ENCODE data around the gene ZFP92. TPM values are rescaled to one million over a fixed set of nuclear protein-coding genes. Genes with fewer than 3 reads are reported as not detected.

ZFP92 gene
- total RNA-seq, 1 experiment from 2014 or later: not detected

DNA sequence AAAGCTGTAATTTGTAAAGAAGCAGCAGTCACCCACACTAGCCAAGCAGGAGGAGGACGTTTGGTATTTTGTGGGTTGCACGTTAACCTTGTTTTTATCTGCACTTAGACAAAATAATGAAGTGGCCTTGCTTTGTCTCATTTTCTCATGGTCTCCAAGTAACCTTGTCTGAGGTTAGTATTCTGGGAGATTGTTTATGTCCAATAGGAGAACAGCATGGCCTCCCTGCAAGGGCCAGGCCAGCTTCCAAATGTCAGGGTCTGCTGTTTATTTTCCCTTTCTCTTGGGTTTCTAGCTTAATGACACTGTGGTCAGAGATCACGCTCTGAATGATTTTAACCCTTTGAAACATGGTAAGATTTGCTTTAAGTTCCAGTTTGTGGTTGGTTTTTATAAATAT, 40.0 kb upstream of the ZFP92 start:
- Histone ChIP-seq H3K4me2 (no peak overlapping the region), H3K9me3 (ENCODE audit: insufficient read depth, low read depth) (no peaks in the 10 kb centered on the region), H4K20me1 (ENCODE audit: insufficient read depth) (no peaks in the 10 kb centered on the region), H3K4me1 (replicated peaks; ENCODE audit: insufficient read depth) (no peaks in the 10 kb centered on the region), H3K27me3 (ENCODE audit: insufficient read depth, low read depth) (peaks cover 60% of the 10 kb centered on the region), H3K79me2 (ENCODE audit: low read depth) (no peaks in the 10 kb centered on the region), H3K27ac (no peak overlapping the region), H3K9me2 (ENCODE audit: insufficient read depth) (no peaks in the 10 kb centered on the region), H2AFZ (no peak overlapping the region), H3K4me3 (no peak overlapping the region), H3K36me3 (ENCODE audit: low read depth) (no peaks in the 10 kb centered on the region), H3F3A (ENCODE audit: insufficient read depth, low read depth) (no peaks in the 10 kb centered on the region)
- no peak for DNase-seq
- no peak for TF ChIP-seq EZH2 (IDR thresholded peaks at IDR 0.05; ENCODE audit: low read depth)
- TF ChIP-seq, protein P1, sequence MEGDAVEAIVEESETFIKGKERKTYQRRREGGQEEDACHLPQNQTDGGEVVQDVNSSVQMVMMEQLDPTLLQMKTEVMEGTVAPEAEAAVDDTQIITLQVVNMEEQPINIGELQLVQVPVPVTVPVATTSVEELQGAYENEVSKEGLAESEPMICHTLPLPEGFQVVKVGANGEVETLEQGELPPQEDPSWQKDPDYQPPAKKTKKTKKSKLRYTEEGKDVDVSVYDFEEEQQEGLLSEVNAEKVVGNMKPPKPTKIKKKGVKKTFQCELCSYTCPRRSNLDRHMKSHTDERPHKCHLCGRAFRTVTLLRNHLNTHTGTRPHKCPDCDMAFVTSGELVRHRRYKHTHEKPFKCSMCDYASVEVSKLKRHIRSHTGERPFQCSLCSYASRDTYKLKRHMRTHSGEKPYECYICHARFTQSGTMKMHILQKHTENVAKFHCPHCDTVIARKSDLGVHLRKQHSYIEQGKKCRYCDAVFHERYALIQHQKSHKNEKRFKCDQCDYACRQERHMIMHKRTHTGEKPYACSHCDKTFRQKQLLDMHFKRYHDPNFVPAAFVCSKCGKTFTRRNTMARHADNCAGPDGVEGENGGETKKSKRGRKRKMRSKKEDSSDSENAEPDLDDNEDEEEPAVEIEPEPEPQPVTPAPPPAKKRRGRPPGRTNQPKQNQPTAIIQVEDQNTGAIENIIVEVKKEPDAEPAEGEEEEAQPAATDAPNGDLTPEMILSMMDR (conservative IDR thresholded peaks at IDR 0.05): no peak
- BruUV-seq (replicated peaks): no TSS peak
- POLR2A ChIA-PET (ENCODE audit: unreplicated experiment): no interaction called here
- CTCF ChIA-PET: no interaction called here
- intact Hi-C loops (cut with micrococcal nuclease; ENCODE audit: unreplicated experiment): no loop called here

DNA sequence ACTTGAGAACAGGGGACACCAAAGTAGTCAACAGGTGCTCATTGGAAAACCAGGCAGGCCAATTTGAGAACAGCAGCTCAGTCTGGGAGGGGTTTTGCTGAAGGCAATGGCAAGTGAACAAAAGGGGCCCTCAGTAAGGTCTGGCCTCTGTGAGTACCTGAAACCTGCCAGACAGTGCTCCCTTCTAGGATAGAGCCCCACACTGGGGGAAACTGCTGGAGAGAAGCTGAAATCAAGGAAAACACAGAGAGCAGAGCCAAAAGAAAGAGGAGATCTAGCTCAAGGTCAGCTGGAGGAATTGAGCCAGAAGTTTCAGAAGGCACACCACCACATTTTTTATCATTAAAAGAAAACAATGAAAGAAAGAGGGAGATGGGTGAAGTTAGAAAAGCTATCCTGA, 38.3 kb upstream of the ZFP92 start:
- no peaks in the 10 kb centered on the region for H3K36me3 ChIP-seq (ENCODE audit: low read depth)
- no TSS peak for BruUV-seq (replicated peaks)
- H3F3A ChIP-seq (ENCODE audit: insufficient read depth, low read depth): no peaks in the 10 kb centered on the region
- no peaks in the 10 kb centered on the region for H3K79me2 ChIP-seq (ENCODE audit: low read depth)
- DNase-seq: no peak
- H3K4me2 ChIP-seq: no peak overlapping the region
- CTCF ChIA-PET: no interaction called here
- no peaks in the 10 kb centered on the region for H3K9me3 ChIP-seq (ENCODE audit: insufficient read depth, low read depth)
- POLR2A ChIA-PET (ENCODE audit: unreplicated experiment): no interaction called here
- H4K20me1 ChIP-seq (ENCODE audit: insufficient read depth): no peaks in the 10 kb centered on the region
- no peak overlapping the region for H3K4me3 ChIP-seq
- no peak overlapping the region for H3K27ac ChIP-seq
- intact Hi-C loops (cut with micrococcal nuclease; ENCODE audit: unreplicated experiment): no loop called here
- no peaks in the 10 kb centered on the region for H3K4me1 ChIP-seq (replicated peaks; ENCODE audit: insufficient read depth)
- no peaks in the 10 kb centered on the region for H3K9me2 ChIP-seq (ENCODE audit: insufficient read depth)
- no peak for TF ChIP-seq EZH2 (IDR thresholded peaks at IDR 0.05; ENCODE audit: low read depth)
- TF ChIP-seq, protein P1 (conservative IDR thresholded peaks at IDR 0.05): no peak
- H2AFZ ChIP-seq: no peak overlapping the region
- peaks cover 70% of the 10 kb centered on the region for H3K27me3 ChIP-seq (ENCODE audit: insufficient read depth, low read depth)

DNA sequence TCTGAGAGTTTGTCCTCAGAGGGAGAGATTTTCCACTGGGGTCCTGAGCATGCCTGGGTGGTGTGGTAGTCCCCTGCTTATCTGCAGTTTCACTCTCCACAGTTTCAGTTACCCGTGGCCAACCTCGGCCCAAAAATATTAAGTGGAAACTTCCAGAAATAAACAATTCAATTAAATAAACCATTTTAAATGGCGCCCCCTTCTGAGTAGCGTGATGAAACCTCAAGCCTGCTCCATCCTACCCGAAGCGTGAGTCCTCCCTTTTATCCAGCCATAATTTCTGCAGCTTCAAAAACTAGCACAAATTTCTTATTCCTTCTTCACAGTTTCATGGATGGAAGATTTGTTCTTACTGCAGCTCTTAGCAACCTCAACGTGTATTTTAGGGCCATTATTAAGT, 36.8 kb upstream of the ZFP92 start:
- Histone ChIP-seq H3F3A (ENCODE audit: insufficient read depth, low read depth) (no peaks in the 10 kb centered on the region), H3K9me2 (ENCODE audit: insufficient read depth) (no peaks in the 10 kb centered on the region), H4K20me1 (ENCODE audit: insufficient read depth) (no peaks in the 10 kb centered on the region), H3K27me3 (ENCODE audit: insufficient read depth, low read depth) (peaks cover 80% of the 10 kb centered on the region), H3K4me2 (no peak overlapping the region), H3K79me2 (ENCODE audit: low read depth) (no peaks in the 10 kb centered on the region), H3K27ac (no peak overlapping the region), H3K36me3 (ENCODE audit: low read depth) (no peaks in the 10 kb centered on the region), H3K4me1 (replicated peaks; ENCODE audit: insufficient read depth) (no peaks in the 10 kb centered on the region), H2AFZ (no peak overlapping the region), H3K9me3 (ENCODE audit: insufficient read depth, low read depth) (no peaks in the 10 kb centered on the region), H3K4me3 (no peak overlapping the region)
- DNase-seq: no peak
- POLR2A ChIA-PET (ENCODE audit: unreplicated experiment): no interaction called here
- CTCF ChIA-PET: no interaction called here
- no TSS peak for BruUV-seq (replicated peaks)
- no peak for TF ChIP-seq EZH2 (IDR thresholded peaks at IDR 0.05; ENCODE audit: low read depth)
- TF ChIP-seq, protein P1 (conservative IDR thresholded peaks at IDR 0.05): no peak
- intact Hi-C loops (cut with micrococcal nuclease; ENCODE audit: unreplicated experiment): no loop called here
